Stimulated activated CD4-positive, alpha-beta T cell treated with anti-CD3 and anti-CD28 coated beads, Interleukin-15, amount 100 ng/mL, for 48 hours (primary cell): ENCODE results near the gene SLC14A1.
A peak's percentile ranks its signal among the peaks of the same experiment; 100 is the strongest.

Experiments
- DNase-seq, 2 donors: peaks; one replicate each; pipeline ENCODE4 v3.0.0-alpha.2; 2020; ENCODE audit warnings: low read depth in 2 of 2

The SLC14A1 gene

GRCh38 chr18:45723567-45724355 is at the start of gene SLC14A1:
Gene SLC14A1 (plus strand): TSS chr18:45724181. CDS start chr18:45730321, 6,140 bp downstream.
- no peak for DNase-seq

GRCh38 chr18:45677276-45677807 is 46.6 kb upstream of the SLC14A1 start:
- DNase-seq = no peak

- no peak for DNase-seq
These were observed 45.5 kb upstream of the SLC14A1 start for GRCh38 chr18:45678441-45678840.

GRCh38 chr18:45678850-45679249 is 45.1 kb upstream of the SLC14A1 start:
- DNase-seq = no peak

DNA sequence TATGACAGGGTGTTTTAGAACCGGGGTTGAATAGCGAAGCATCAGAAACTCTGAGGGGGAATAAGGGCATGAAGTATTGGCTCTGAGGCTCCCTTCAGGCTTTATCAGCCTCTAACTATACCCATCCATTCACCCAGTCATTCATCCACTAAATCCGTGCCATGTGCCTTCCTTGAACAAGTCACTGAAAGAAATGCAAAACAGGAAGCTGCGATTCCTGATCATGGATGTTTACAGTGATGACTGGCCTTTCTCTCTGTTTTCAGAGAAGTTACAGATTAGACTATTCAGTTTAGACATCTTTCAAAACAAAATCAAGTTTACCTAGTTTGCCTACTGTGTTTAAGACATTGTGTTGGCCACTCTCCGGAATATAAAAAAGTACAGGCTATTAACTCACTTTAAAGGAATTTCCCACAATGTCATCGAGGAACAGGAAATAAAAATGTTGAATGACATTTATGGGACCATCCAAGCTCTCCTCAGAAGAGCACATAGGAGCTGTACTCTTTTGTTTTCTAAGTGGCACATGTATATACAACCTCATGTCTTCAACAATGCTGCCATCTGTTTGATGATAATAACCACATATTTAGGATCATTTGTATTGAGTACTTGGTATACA is 43.8 kb upstream of the SLC14A1 start:
- no peak for DNase-seq

DNA sequence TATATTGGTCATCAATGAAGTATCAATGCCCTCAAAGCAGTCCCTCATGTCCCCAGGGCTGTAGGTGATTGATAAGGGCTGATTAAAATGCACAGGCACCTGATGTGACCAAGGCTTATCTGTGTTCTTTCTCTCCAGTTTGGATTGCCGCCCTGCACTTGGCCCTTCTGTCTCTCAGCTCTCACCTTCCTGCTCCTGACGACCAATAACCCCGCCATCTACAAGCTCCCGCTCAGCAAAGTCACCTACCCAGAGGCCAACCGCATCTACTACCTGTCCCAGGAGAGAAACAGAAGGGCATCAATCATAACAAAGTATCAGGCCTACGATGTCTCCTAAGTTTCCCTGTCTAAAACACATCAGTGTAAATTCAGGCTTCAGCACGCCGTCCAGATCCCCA is 41.8 kb upstream of the SLC14A1 start:
- no peak for DNase-seq

GRCh38 chr18:45684341-45685115 is 39.5 kb upstream of the SLC14A1 start:
- no peak for DNase-seq

- no peak for DNase-seq
These were observed 36.9 kb upstream of the SLC14A1 start for GRCh38 chr18:45686891-45687611.

GRCh38 chr18:45687621-45688020 is 36.4 kb upstream of the SLC14A1 start:
- DNase-seq = no peak

GRCh38 chr18:45688113-45688512 is 35.9 kb upstream of the SLC14A1 start:
- DNase-seq = no peak

DNA sequence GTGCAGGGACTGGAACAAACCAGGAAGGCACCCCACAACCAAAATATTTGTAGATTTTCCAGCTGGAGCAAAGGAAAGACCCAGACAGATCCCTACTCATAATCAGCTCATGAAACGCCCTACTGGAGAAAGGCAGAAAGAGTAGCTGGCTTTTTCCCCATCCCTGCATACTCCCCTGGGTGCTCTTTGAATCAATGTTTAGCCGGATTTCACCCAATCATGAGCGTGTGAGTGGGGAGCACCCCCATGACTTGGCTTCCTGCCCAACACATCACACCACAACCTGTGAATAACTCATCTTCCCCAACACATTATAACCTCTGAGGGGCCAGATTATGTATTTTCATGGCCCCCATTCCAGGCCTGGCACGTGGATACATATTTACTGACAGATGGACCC is 35.1 kb upstream of the SLC14A1 start:
- DNase-seq = peak; percentile 54 to 59

DNA sequence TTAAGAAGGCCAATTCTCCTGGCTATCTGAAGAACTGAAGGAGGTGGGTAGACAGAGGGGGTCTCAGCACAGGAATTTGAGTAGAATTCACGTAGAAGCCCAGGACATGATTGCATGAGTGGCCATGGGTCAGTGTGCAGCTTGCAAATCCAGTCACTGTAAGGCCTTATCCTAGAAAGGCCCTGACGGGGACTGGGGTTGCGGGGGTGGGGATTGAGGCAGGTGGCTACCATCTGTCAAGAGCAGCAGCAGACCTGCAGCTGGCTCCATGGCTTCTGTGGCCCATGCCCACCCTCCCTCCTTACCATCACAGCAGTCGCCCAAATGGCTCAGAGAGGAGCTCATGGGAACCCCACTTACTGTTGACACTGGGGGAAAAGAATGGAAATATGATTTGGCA is 34.6 kb upstream of the SLC14A1 start:
- DNase-seq = no peak

- peak; percentile 41 to 64 for DNase-seq
These were observed 32.8 kb upstream of the SLC14A1 start for GRCh38 chr18:45690975-45691815.

GRCh38 chr18:45691816-45692179 is 32.2 kb upstream of the SLC14A1 start:
- no peak for DNase-seq

DNA sequence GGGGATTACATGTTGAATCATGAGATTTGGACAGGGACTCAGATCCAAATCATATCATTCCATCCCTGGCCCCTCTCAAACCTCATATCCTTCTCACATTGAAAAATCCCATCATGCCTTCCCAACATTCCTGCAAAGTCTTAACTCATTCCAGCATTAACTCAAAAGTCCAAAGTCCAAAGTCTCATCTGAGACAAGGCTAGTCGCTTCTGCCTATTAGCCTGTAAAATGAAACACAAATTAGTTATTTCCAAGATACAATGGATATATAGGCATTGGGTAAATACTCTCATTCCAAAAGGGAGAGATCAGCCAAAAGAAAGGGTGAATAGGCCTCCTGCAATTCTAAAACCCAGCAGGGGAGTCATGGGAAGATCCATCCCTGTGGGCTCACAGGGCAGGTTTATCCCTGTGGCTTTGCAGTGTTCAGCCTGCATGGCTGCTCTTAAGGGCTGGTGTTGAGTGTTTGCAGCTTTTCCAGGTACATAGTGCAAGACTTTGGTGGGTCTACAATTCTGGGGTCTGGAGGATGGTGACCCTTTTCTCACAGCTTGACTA is 21.2 kb upstream of the SLC14A1 start:
- no peak for DNase-seq

DNA sequence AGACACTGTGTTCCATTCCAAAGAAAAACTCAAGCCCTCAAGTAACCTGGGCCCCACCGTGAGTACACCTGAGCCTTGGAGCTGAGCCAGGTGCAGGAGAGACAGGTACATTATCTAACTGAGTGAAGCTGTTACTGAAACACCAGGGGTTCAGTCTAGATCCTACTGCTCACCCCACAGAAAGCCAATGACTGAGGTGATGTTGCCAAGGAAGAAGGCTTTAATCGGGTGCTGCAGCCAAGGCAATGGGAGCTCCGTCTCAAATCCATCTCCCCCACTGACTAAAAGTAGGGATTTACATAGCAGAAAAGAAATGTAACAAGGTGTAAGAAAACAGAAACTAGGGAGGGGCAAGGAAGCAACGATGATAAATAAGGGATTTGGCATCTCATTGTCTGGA is 15.2 kb upstream of the SLC14A1 start:
- no peak for DNase-seq

GRCh38 chr18:45712061-45712460 is 11.9 kb upstream of the SLC14A1 start:
- DNase-seq = no peak

- DNase-seq = no peak
These were observed 10.7 kb upstream of the SLC14A1 start for GRCh38 chr18:45713239-45713638.

DNA sequence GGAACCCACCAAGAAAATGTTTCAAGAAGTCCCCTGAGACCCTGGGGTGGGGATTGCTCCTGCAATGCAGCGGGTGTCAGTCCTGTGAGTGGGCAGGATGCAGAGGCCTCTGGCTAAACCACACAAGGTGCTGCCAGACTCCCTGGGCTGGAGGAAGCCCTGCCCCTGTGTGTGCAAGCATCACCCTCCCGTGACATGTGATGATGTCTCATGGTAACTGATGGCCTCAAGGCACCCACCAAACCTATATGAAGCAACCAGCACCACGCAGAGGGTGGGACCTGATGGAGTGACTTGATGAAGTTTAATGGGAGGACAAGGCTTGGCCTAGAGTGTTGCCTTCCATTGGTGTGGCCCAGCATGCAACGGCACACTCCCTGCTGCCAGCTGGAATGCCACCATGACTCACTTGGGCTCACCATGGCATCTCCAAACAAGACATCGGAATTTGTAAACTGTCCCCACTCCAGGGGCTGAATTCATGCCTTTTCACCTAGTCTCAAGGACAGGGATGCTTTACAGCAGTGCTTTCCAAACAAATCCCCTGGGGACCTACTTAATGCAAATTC is 8.7 kb upstream of the SLC14A1 start:
- no peak for DNase-seq

DNA sequence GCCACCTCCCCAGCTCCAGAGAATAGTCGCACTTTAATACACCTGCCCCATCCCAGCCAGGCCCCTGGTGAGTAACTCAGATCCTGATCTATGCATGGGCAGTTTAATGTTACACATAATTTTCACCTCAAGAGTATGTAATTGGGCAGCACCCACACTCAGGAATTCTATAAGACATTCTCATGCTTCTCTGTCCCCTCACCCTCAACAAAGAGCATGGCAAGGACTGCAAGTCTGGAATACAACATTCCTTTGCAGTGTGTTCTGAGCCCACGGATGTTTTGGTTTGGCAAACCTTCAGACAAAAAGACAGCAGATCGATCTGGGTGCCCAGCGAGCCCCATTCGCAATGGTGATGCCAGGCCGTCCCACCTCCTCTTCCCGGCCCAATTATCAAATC is 4.9 kb upstream of the SLC14A1 start:
- no peak for DNase-seq
